ENCODE results near the gene IFIT3. TPM values are rescaled to one million over a fixed set of nuclear protein-coding genes. Genes with fewer than 3 reads are reported as not detected.

IFIT3 gene
- total and polyA plus RNA-seq, 9 of the 15 experiments (the other 6 are each of a cell fraction or from before 2014, with no cell fraction given) = 0.23 to 2.2 (median 0.77) TPM

GRCh38 chr10:89342206-89342958 is 14.6 kb downstream of the IFIT3 start:
- DNase-seq (ENCODE audit: extremely low read depth in 1 of 4, low spot score in 3 of 4) = peak in 1 of 4 experiments; percentile 14
- intact Hi-C loops (cut with micrococcal nuclease) (no loop called here), in situ Hi-C loops (cut with MboI) (no loop called here)
- Histone ChIP-seq H3K79me2 (ENCODE audit: control insufficient read depth, insufficient read depth, low read length) (no peaks in the 10 kb centered on the region), H3K4me1 (replicated peaks in 1 of 2; ENCODE audit: control insufficient read depth in 2 of 2, insufficient read depth in 2 of 2, low read length in 2 of 2) (peaks cover 0 to 2% of the 10 kb centered on the region in 2 experiments; a peak in 2 of 5 replicates), H3K9ac (ENCODE audit: insufficient read depth in 1 of 2, low read depth in 2 of 2, low read length in 2 of 2) (no peak overlapping the region), H3K9me1 (ENCODE audit: control insufficient read depth, insufficient read depth, low read length) (no peaks in the 10 kb centered on the region), H3K4me2 (ENCODE audit: insufficient read depth, low read length) (no peak overlapping the region), H4K20me1 (replicated peaks; ENCODE audit: control insufficient read depth, insufficient read depth, low read length) (no peaks in the 10 kb centered on the region), H3K9me3 (replicated peaks; ENCODE audit: control insufficient read depth, insufficient read depth, low read depth, low read length) (no peaks in the 10 kb centered on the region), H3K27me3 (ENCODE audit: control insufficient read depth in 2 of 2, insufficient read depth in 2 of 2, low read length in 2 of 2) (no peaks in the 10 kb centered on the region), H2AFZ (ENCODE audit: low read depth, low read length) (no peak overlapping the region), H3K27ac (ENCODE audit: extremely low read depth, low read depth, low read length) (no peak overlapping the region), H3K36me3 (ENCODE audit: control insufficient read depth, insufficient read depth, low read length) (no peaks in the 10 kb centered on the region), H3K4me3 (no peak overlapping the region)
- peak; percentile 41; the same call in 2 of the 3 replicates for ATAC-seq
- ChIA-PET CTCF (ENCODE audit: low intra/inter-chr PET ratio) (no interaction called here), POLR2A (interaction anchor here (0.5 to 1.8 kb wide), 4 partner anchors 9 to 1515 kb away, joined by 3 to 4 read pairs (median 4); partner anchors contain the start of gene IFIT3)
- no peak for FAIRE-seq
- BruUV-seq (replicated peaks) = no TSS peak
- WGBS (ENCODE audit: insufficient coverage, low coverage, missing lambda C conversion rate) = 32% methylated on average over 3 of the region's 3 CpGs
- no peak for TF ChIP-seq MLLT1 (IDR thresholded peaks at IDR 0.05)
- no peak for TF ChIP-seq HLTF (IDR thresholded peaks at IDR 0.05)
- TF ChIP-seq ARID3B (CRISPR knock-in tag; IDR thresholded peaks at IDR 0.05; ENCODE audit: borderline replicate concordance) = no peak
- no peak for TF ChIP-seq SPI1 (IDR thresholded peaks at IDR 0.05; ENCODE audit: borderline replicate concordance, low read depth, low read length)
- TF ChIP-seq, protein P1, sequence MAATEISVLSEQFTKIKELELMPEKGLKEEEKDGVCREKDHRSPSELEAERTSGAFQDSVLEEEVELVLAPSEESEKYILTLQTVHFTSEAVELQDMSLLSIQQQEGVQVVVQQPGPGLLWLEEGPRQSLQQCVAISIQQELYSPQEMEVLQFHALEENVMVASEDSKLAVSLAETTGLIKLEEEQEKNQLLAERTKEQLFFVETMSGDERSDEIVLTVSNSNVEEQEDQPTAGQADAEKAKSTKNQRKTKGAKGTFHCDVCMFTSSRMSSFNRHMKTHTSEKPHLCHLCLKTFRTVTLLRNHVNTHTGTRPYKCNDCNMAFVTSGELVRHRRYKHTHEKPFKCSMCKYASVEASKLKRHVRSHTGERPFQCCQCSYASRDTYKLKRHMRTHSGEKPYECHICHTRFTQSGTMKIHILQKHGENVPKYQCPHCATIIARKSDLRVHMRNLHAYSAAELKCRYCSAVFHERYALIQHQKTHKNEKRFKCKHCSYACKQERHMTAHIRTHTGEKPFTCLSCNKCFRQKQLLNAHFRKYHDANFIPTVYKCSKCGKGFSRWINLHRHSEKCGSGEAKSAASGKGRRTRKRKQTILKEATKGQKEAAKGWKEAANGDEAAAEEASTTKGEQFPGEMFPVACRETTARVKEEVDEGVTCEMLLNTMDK (IDR thresholded peaks at IDR 0.05; ENCODE audit: borderline replicate concordance, insufficient read depth, low read depth, low read length, poor library complexity, severe bottlenecking) = no peak
- TF ChIP-seq ZC3H4 (CRISPR knock-in tag; IDR thresholded peaks at IDR 0.05; ENCODE audit: borderline replicate concordance) = no peak
- TF ChIP-seq GABPA (tag; conservative IDR thresholded peaks at IDR 0.05; ENCODE audit: low read depth) = no peak
- TF ChIP-seq, protein P2, sequence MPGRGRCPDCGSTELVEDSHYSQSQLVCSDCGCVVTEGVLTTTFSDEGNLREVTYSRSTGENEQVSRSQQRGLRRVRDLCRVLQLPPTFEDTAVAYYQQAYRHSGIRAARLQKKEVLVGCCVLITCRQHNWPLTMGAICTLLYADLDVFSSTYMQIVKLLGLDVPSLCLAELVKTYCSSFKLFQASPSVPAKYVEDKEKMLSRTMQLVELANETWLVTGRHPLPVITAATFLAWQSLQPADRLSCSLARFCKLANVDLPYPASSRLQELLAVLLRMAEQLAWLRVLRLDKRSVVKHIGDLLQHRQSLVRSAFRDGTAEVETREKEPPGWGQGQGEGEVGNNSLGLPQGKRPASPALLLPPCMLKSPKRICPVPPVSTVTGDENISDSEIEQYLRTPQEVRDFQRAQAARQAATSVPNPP (IDR thresholded peaks at IDR 0.05; ENCODE audit: borderline replicate concordance, insufficient read depth, insufficient read length) = no peak
- TF ChIP-seq FOXA3 (CRISPR knock-in tag; conservative IDR thresholded peaks at IDR 0.05 in 1 of 2, IDR thresholded peaks at IDR 0.05 in 1 of 2) = no peak
- no peak for TF ChIP-seq RBM22 (IDR thresholded peaks at IDR 0.05; ENCODE audit: low read depth, low read length, poor library complexity, severe bottlenecking)
- no peak for TF ChIP-seq PPARD (CRISPR knock-in tag; IDR thresholded peaks at IDR 0.05)
- TF ChIP-seq MIER1 (IDR thresholded peaks at IDR 0.05; ENCODE audit: low read depth) = no peak
- TF ChIP-seq ZNF699 (CRISPR knock-in tag; IDR thresholded peaks at IDR 0.05; ENCODE audit: insufficient replicate concordance) = no peak

All from K562 (cell line).